K562 (cell line): Measurements from ENCODE around the gene SNX1. TPM values are rescaled to one million over a fixed set of nuclear protein-coding genes. Genes with fewer than 3 reads are reported as not detected.

Experiments
- polyA plus RNA-seq, 8 experiments: library from polyadenylated mRNA; depleted of rRNA in 4 of 8; stranded (reverse) in 5 of 8; unstranded in 3 of 8; fragments of >200 nt; fragmentation: Nextera tagmentation in 2 of 8; fragmentation: Illumina TruSeq in 1 of 8; extraction: Ambion mirVana in 2 of 8; extraction: Trizol in 1 of 8; gene quantifications; 2 replicates each; pipeline versions ENCODE4 v1.2.1 to v1.2.3, GENCODE V29; 2011 to 2014; ENCODE audit warnings: inconsistent platforms in 1 of 8, missing spikeins in 1 of 8
- total RNA-seq, 7 experiments: library from RNA; depleted of rRNA in 6 of 7; stranded (reverse); fragments of >200 nt in 6 of 7; fragmentation: Illumina TruSeq in 2 of 7; extraction: Trizol in 2 of 7; gene quantifications; 2 replicates each; pipeline versions ENCODE4 v1.2.1 to v1.2.3, GENCODE V29; 2011 to 2021; ENCODE audit warnings: low replicate concordance in 1 of 7
- TF ChIP-seq, protein P1 (sequence below), 2 experiments: fragments of 450-650 bp in 1 of 2; sonication (generic) in 1 of 2; formaldehyde crosslinking in 1 of 2; IDR thresholded peaks; 2 replicates each; pipeline versions ENCODE4 v1.7.1 to v1.9.0; 2016 to 2022; ENCODE audit warnings: inconsistent platforms in 1 of 2, mild to moderate bottlenecking in 1 of 2, missing genetic modification reagents in 1 of 2

Gene SNX1
- total and polyA plus RNA-seq, 9 of the 15 experiments (the other 6 are each of a cell fraction or from before 2014, with no cell fraction given) = 11.0 to 105 (median 59.9) TPM

DNA sequence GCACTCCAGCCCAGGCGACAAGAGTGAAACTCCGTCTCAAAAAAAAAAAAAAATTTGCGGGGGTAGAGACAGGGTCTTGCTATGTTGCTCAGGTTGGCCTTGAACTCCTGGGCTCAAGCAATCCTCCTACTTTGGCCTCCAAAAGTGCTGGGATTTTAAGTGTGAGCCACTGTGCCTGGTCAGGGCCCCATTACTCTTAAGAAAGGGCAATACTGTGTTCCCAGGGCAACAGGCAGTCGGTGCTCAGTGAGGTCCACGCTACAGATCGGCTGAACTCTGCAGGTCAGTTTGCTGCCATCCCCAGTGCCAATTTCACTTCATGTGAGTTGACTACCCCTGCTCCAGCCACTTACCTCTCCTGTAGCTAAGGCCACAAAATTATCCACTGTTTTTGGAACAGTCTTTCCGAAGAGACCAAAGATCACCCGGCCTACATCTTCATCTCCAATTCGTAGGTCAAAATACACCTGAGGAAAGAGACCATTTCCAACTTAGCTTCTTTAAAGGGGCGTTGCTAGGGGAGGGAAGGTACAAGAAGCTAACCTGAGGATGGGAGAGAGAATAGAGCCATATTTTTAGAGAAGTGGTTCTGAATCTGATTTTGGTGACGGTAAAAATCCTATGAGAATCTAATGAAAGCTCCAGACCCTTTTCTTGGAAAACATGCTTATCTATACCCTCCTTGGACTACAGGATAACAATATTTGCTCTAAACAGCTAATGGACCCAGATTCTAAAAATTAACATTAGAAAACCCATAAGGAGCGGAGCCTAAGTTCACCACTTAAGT is 66.1 kb downstream of the SNX1 start (continued):
- TF ChIP-seq, protein P1, sequence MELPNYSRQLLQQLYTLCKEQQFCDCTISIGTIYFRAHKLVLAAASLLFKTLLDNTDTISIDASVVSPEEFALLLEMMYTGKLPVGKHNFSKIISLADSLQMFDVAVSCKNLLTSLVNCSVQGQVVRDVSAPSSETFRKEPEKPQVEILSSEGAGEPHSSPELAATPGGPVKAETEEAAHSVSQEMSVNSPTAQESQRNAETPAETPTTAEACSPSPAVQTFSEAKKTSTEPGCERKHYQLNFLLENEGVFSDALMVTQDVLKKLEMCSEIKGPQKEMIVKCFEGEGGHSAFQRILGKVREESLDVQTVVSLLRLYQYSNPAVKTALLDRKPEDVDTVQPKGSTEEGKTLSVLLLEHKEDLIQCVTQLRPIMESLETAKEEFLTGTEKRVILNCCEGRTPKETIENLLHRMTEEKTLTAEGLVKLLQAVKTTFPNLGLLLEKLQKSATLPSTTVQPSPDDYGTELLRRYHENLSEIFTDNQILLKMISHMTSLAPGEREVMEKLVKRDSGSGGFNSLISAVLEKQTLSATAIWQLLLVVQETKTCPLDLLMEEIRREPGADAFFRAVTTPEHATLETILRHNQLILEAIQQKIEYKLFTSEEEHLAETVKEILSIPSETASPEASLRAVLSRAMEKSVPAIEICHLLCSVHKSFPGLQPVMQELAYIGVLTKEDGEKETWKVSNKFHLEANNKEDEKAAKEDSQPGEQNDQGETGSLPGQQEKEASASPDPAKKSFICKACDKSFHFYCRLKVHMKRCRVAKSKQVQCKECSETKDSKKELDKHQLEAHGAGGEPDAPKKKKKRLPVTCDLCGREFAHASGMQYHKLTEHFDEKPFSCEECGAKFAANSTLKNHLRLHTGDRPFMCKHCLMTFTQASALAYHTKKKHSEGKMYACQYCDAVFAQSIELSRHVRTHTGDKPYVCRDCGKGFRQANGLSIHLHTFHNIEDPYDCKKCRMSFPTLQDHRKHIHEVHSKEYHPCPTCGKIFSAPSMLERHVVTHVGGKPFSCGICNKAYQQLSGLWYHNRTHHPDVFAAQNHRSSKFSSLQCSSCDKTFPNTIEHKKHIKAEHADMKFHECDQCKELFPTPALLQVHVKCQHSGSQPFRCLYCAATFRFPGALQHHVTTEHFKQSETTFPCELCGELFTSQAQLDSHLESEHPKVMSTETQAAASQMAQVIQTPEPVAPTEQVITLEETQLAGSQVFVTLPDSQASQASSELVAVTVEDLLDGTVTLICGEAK (IDR thresholded peaks at IDR 0.05) = peak; percentile 62
- TF ChIP-seq, protein P1 (CRISPR knock-in tag; IDR thresholded peaks at IDR 0.05) = no peak
